ENCODE results near the gene STAB1.

STAB1 gene

DNA sequence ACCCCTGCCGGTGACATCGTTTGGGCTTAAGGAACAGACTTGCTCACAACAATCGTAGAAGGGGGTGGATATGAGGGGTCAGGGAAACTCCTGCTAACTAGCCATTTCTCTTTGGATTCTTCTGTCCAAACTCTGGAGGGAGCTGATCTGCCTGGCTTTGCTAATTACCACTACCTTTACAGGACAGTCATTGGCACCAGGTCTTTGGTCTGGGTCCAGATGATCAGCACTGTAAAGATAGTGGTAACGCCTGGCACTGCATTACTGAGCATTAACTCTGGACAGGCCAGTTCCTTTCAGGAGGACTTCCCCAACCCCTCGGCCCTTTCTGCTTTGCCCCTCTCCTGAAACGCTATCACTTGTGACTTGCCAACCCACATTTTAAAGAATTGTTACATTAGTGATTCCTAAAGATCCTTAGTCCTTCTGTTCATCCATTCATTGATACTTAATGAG, 42.1 kb downstream of the STAB1 start:
- DNase-seq = no peak

- no peak for DNase-seq
Observed at GRCh38 chr3:52537726-52538421, 42.7 kb downstream of the STAB1 start.

DNA sequence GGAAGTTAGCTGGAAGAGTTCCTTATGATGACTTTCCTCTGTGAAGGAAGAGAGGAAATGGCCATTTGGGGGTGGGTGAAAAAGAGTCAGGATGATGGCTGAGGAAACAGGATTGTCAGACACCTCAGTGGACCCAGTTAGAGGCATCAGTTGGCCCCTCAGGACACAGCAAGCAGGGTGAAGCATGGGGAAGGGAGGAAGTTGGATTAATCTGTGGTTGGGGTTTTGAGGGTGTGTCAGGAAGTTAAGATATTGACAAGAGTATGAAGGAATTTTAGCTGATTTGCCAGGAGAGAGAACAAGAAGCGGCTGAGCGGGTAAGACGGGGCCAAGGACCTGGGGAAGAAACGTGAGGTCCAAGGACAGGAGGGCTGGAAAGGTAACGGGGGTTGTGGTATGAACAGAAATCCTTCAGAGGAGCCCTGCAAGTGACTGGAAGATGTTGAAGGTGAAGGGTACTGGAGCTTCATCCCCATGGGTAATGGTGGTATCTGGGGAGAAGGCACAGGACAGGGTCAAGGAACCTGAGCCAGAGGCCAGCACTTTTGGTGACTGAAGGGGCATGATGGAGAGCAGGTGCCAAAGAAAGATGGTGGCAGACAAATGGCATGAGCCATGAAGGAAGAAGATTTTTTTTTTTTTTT, 44.0 kb downstream of the STAB1 start:
- no peak for DNase-seq

DNA sequence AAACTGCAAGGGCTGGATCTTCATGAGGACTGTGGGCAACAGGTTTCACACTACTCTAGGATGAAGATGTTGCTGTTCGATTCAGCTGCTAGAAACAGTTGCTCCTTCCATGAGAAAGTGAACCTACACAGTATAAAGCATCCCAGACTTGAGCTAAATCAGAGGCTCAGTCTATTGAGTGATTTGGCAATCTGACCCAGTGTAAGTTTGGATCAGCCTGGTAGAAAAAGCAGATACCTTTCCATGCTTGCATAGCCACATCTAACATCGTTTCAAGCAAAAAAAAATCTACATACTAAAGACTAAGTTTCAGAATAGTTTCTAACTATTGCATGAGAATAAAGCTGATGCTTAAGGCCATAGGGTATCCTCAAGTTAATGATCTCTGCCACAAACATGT, 45.9 kb downstream of the STAB1 start:
- no peak for DNase-seq

GRCh38 chr3:52544937-52545336, 49.8 kb downstream of the STAB1 start:
- no peak for DNase-seq

DNA sequence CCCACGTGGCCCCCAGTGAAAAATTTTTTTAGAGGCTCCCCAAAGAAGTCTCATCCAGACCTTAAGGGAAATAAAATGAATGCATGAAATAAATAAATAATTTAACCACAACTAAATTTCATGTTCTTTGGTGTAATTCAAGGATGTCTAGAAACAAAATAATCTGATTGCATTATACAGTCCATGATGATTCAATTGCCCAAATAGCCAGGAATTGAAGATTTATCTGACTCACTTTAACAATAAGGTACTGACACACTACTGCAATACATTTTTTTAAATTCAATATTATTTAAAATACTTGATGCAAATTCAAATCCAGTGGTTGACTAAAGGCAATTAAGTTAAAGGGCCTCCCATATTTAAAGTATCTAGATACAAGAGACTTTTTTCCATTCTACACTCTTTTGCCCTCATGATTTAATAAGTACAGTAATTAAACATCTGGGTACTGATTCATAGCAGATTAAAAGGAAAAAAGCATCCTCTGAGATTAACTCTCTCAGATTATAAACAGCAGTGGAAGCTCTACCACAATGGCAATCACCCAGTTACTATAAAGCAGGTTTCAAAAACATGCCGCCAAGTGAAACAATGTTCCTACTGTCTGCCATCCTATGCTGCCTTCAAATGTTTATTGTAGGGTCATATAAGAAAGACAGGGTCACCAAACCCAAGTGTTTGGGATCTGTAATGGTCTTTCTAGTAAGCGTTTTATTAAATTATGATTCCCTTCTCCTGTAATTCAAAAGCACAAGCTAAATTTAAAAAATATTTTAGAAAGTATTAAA, 51.2 kb downstream of the STAB1 start:
- no peak for DNase-seq

- no peak for DNase-seq
Observed at GRCh38 chr3:52547143-52547542, 52.0 kb downstream of the STAB1 start.

DNA sequence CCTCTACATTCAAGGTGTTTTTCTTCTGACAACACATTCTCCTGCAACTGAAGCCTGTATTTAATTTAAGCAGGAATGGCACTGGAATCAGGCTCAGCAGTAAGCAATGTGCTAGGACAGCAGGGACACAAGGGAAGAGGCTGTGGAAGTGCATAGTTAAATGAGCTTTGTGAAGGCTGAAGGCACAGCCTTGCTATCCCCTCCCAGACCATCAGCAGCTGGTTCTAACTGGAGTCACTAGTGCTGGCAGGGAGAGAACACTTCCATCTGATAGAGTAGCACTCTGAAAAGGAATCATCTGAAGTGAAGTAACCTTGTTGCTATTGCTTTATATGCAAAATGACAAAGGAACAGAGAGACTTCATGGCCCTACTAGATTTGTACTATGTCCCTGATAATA, 56.0 kb downstream of the STAB1 start:
- DNase-seq = no peak

DNA sequence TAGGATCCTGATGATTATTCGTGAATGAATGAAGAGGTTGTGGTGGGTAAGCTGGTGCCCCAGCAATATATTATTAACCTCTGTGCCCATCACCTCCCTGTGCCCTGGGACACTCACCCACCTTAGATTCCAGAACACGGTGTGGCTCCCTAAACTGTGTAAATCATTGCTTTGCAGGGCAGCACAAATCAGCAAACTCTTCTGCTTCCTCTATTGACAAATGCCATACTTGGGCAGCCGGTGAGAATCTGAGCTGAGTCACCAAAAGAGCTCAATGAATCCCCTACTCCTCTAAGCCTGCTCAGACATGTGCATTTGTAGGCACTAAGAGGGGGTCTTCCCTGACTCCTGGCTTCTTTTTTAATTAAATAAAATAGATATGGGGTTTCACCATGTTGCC, 57.0 kb downstream of the STAB1 start:
- no peak for DNase-seq

DNA sequence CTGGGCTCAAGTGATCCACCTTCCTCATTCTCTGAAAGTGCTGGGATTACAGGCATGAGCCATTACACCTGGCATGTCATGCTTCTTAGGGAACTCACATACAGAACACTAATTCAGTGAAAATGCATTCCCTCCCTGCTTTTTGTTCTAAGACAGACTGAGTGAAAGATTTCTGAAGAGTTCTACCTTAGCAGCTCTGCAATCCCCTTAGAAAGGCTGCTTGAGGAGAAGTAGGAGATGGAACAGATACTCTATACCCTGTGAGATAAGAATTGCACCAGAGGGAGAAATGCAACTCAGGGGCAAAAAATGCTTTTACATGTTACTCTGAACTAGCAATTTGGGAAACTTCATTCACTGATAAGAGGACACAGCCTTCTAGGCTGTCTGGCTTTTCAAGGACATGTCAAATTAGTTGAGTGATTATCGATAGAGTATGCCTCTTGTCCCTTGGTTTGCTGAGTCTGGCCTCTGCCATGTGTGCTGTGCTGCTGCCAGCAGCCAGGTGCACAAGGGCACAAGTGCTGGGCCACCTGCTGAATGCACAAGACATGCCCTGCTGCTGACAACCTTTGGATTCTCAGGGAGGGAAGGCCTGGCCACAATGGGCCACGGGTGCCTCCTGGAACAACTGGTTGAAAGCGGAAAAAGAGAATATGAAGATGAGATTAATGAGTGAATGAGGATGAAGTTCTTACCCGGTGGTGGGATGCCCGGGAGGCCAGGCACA, 59.1 kb downstream of the STAB1 start:
- DNase-seq = no peak

DNA sequence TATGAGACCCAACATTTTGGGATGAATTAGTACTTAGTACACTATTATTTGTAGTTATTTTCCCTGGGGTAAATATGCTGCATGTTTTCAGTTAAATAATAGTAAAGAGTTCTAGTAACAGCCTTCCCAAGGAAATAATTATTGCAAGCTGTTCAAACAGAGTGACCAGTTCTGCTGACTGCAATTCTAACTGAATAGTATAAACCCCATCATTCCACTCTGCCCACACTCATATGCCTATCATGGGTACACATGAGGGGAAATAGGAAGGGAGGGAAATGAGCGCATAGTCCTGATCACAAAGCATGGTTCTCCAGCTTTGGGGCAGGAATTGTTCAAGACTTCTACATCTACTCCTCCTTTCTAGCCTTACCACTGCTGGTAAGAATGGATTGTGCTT, 59.9 kb downstream of the STAB1 start:
- DNase-seq = no peak

DNA sequence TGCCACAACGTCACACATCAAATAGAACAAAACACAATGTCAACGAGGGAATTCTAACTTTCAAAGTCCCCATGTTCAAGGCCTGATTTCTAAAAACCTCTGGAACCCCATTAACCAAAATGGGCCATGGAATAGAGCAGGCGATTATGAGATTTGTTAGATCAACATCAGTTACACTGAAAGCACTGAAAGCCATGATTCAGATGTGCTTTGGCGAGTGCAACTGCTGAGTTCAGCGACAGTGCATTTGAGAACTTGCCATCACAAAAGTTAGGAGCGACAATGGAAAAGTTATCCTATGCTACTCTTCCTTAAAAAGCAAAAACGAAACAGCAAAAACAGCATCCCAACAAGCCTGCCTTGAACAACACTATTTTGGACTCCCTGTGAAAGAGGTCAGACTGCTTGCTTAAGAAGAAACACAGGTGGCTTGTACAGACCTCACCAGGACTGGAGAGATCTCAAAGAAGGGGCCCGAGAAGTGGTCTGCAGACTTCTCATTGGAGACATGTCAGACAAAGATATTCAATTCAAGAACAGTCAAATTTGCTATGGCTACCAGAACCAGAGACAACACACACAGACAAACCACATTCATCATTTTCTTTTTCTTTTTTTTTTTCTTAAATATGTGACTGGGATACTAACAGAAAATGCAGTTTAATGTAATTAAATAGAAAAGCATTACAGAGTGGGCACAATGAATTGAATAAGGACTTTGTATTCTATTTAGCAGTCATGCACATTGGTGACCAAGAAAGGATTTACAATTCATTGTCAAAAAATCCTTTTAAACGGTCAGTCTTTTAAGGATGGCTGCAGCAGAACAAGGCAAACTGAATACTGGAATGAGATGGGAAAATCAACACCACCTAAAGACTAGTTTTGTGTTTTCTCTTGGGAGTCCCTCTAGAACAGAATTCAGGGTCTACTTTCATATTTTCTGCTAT, 62.1 kb downstream of the STAB1 start:
- no peak for DNase-seq

DNA sequence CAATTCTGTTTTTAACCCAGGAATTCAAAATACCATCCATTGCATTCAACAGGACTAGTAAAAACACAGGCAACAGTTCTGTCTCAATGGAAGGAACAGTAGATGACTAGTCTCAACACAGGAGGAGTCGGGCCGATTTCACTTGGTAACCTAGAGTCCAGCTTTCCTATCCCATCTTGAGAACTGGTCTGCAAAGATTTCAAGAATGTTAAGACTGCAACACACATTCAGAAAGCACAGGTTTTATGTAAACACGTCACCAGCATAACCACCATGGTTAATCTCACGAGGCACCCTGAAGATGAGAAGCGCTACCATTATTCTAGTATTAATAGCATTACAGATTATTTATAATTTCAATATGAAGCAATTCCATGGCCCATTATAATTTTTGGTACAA, 63.3 kb downstream of the STAB1 start:
- no peak for DNase-seq

DNA sequence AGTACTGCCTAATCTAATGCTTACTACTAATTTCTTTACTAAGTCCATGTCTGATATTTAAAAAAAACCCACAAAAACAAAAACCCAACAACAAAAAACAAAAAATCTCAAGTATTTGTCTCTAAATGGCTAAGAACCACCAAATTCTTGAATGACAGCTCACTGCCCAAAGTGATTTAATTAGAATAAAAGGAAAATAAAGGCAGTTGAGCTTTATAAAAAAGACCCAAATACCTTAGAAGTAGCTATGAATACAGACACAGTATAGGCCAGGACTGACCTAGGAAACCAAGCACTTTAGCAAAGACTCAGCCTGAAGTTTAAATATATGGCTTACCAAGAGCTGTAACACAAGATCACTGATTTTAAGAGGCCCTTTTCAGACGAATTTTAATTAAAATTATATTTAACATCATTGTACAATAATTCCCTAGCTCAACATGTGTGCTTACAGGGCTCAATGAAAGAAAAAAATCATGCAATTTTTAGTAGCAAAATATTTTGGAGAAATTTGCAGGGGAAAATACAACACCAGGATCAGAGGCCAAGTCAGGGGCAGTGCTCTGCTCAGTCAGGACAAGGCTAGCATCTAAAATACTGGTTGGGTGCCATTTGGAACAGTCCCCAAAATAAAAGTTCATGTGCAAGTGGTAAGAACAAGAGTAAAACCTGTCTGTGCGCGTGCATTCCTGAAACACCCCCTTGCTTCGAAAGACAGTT, 66.0 kb downstream of the STAB1 start:
- DNase-seq = no peak

GRCh38 chr3:52563984-52564383, 68.8 kb downstream of the STAB1 start:
- DNase-seq = no peak

GRCh38 chr3:52568069-52568468, 72.9 kb downstream of the STAB1 start:
- DNase-seq = no peak

GRCh38 chr3:52570076-52570475, 74.9 kb downstream of the STAB1 start:
- no peak for DNase-seq

DNA sequence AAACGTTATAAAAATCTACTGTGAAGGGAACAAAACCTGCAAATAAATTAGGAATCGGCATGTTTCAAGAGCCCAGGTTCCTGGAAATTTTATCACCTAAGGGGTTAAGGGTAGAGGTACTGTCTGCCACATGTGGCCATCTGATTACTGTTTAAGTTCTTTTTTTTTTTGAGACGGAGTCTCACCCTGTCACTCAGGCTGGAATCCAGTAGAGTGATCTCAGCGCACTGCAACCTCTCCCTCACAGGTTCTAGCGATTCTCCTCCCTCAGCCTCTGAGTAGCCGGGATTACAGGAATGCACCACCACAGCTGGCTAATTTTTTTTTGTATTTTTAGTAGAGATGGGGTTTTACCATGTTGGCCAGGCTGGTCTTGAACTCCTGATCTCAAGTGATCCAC, 77.1 kb downstream of the STAB1 start:
- no peak for DNase-seq
